Uterus (tissue), 2 donors: Measurements from ENCODE around the gene SYNJ2.

ENCODE experiments used
- POLR2A ChIP-seq, 2 donors: fragments of 450-650 bp; IDR thresholded peaks; one replicate each; pipeline ENCODE4 v1.6.1; 2016; ENCODE audit warnings: antibody characterized with exemption in 2 of 2, mild to moderate bottlenecking in 1 of 2, moderate library complexity in 1 of 2
- TF ChIP-seq, protein P1 (sequence below), 4 experiments: fragments of 200-600 bp in 2 of 4; fragments of 450-650 bp in 2 of 4; sonication (generic) in 2 of 4; IDR thresholded peaks; one replicate each; pipeline ENCODE4 v1.5.1; 2016 to 2019; ENCODE audit warnings: antibody characterized with exemption in 4 of 4, mild to moderate bottlenecking in 2 of 4, moderate library complexity in 1 of 4

DNA sequence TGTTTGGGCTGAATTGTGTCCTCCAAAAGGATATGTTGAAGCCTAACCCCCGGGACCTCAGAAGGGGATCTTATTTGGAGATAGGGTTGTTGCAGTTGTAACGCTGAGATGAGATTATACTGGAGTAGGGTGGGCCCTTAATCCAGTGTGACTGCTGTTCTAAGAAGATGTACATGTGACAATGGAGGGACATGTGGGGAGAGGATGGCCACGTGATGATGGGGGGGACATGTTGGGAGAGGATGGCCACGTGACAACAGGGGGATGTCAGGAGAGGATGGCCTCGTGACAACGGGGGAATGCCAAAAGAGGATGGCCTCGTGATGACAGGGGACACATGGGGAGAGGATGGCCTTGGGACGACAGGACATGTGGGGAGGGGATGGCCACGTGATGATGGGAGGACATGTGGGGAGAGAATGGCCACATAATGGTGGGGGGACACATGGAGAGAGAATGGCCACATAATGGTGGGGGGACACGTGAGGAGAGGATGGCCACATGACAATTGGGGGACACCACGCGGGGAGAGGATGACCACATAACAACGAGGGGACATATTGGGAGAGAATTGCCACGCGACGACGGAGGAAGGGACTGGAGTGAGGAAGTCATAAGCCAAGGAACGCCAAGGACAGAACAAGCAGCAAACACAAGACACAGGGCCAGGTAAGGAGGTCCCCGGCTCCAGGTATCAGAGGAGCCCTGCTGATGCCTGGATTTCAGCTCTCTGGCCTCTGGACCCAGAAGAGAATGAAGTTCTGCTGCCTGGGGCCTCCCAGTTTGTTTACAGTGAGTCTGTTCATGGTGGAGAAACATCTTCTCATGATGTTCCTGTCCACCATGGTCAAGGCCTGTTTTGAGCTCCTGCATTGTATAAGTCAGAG lies 29.2 kb downstream of the SYNJ2 start:
- TF ChIP-seq, protein P1, sequence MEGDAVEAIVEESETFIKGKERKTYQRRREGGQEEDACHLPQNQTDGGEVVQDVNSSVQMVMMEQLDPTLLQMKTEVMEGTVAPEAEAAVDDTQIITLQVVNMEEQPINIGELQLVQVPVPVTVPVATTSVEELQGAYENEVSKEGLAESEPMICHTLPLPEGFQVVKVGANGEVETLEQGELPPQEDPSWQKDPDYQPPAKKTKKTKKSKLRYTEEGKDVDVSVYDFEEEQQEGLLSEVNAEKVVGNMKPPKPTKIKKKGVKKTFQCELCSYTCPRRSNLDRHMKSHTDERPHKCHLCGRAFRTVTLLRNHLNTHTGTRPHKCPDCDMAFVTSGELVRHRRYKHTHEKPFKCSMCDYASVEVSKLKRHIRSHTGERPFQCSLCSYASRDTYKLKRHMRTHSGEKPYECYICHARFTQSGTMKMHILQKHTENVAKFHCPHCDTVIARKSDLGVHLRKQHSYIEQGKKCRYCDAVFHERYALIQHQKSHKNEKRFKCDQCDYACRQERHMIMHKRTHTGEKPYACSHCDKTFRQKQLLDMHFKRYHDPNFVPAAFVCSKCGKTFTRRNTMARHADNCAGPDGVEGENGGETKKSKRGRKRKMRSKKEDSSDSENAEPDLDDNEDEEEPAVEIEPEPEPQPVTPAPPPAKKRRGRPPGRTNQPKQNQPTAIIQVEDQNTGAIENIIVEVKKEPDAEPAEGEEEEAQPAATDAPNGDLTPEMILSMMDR (IDR thresholded peaks at IDR 0.05) = no peak
- TF ChIP-seq POLR2A (IDR thresholded peaks at IDR 0.05) = no peak
